Bronchial epithelial cell (primary cell): ENCODE measurements around the gene ELOVL1. TPM values are rescaled to one million over a fixed set of nuclear protein-coding genes. Genes with fewer than 3 reads are reported as not detected.
A peak's percentile ranks its signal among the peaks of the same experiment; 100 is the strongest.

Experiments
- DNase-seq: peaks from one replicate; pipeline ENCODE4 v3.0.0-alpha.2; 2010; ENCODE audit warnings: low read depth
- FAIRE-seq: peaks from 2 replicates; lab custom pipeline; 2011; peaks lifted over from hg19 to GRCh38; lab: Jason Lieb, UNC
- H3K27me3 ChIP-seq: 2 replicates; pipeline ENCODE4 v1.5.1; 2011; ENCODE audit warnings: low read length; ENCODE audit not compliant: control insufficient read depth, insufficient read depth
- H3K36me3 ChIP-seq: 2 replicates; pipeline ENCODE4 v1.5.1; 2011; ENCODE audit warnings: low read length; ENCODE audit not compliant: control insufficient read depth, insufficient read depth
- H3K4me3 ChIP-seq: 2 replicates; pipeline ENCODE4 v1.5.1; 2011; ENCODE audit warnings: mild to moderate bottlenecking, low read depth, low read length, control low read depth
- CTCF ChIP-seq: IDR thresholded peaks from 2 replicates; pipeline ENCODE4 v1.5.1; 2011; ENCODE audit warnings: mild to moderate bottlenecking, moderate library complexity, low read length, control low read depth, inconsistent platforms; ENCODE audit not compliant: insufficient read depth, severe bottlenecking
- total RNA-seq: library from RNA; depleted of rRNA; stranded (reverse); fragments of >200 nt; gene quantifications from 2 replicates; pipeline ENCODE4 v1.2.1, GENCODE V29; 2014

The ELOVL1 gene
- total RNA-seq, 1 donor from 2014 or later: 55.8 TPM

- no peak for TF ChIP-seq CTCF
- DNase-seq: no peak
- FAIRE-seq: no peak
- Histone ChIP-seq H3K27me3 (no peaks in the 10 kb centered on the region), H3K4me3 (no peak overlapping the region), H3K36me3 (no peaks in the 10 kb centered on the region)
These were observed 49.0 kb downstream of the ELOVL1 start for GRCh38 chr1:43318831-43319230.

- no peak overlapping the region for H3K4me3 ChIP-seq
- no peaks in the 10 kb centered on the region for H3K27me3 ChIP-seq
- no peak for FAIRE-seq
- DNase-seq: no peak
- TF ChIP-seq CTCF: no peak
- H3K36me3 ChIP-seq: no peaks in the 10 kb centered on the region
These were observed 49.9 kb downstream of the ELOVL1 start for GRCh38 chr1:43317817-43318471.

GRCh38 chr1:43316738-43317520 is 50.9 kb downstream of the ELOVL1 start:
- TF ChIP-seq CTCF: no peak
- no peak for FAIRE-seq
- DNase-seq: no peak
- no peak overlapping the region for H3K4me3 ChIP-seq
- no peaks in the 10 kb centered on the region for H3K36me3 ChIP-seq
- no peaks in the 10 kb centered on the region for H3K27me3 ChIP-seq

GRCh38 chr1:43315963-43316737 is 51.7 kb downstream of the ELOVL1 start:
- no peak for TF ChIP-seq CTCF
- DNase-seq (no peak), FAIRE-seq (peak; percentile 90)

GRCh38 chr1:43315481-43315880 is 52.3 kb downstream of the ELOVL1 start:
- TF ChIP-seq CTCF: no peak
- Histone ChIP-seq H3K4me3 (no peak overlapping the region), H3K36me3 (no peaks in the 10 kb centered on the region), H3K27me3 (no peaks in the 10 kb centered on the region)
- FAIRE-seq (no peak), DNase-seq (no peak)

More at GRCh38 chr1:43315963-43316737, 51.7 kb downstream of the ELOVL1 start:
- H3K4me3 ChIP-seq: no peak overlapping the region
- no peaks in the 10 kb centered on the region for H3K27me3 ChIP-seq
- no peaks in the 10 kb centered on the region for H3K36me3 ChIP-seq
